ENCODE results near the gene MAIP1.

GRCh38 chr2:199979398-199979797 lies 24.0 kb downstream of the MAIP1 start:
- TF ChIP-seq CTCF (IDR thresholded peaks at IDR 0.05): no peak
- TF ChIP-seq POLR2A (IDR thresholded peaks at IDR 0.05; ENCODE audit: low read depth): no peak
- no peak for TF ChIP-seq POLR2AphosphoS5 (IDR thresholded peaks at IDR 0.05)

Data from esophagus muscularis mucosa (tissue), 3 donors.